ENCODE results near the gene KCNS3. TPM values are rescaled to one million over a fixed set of nuclear protein-coding genes. Genes with fewer than 3 reads are reported as not detected.

KCNS3 gene
- total and polyA plus RNA-seq, 2 of the 13 experiments (the other 11 are each of a cell fraction or from before 2014, with no cell fraction given): not detected

DNA sequence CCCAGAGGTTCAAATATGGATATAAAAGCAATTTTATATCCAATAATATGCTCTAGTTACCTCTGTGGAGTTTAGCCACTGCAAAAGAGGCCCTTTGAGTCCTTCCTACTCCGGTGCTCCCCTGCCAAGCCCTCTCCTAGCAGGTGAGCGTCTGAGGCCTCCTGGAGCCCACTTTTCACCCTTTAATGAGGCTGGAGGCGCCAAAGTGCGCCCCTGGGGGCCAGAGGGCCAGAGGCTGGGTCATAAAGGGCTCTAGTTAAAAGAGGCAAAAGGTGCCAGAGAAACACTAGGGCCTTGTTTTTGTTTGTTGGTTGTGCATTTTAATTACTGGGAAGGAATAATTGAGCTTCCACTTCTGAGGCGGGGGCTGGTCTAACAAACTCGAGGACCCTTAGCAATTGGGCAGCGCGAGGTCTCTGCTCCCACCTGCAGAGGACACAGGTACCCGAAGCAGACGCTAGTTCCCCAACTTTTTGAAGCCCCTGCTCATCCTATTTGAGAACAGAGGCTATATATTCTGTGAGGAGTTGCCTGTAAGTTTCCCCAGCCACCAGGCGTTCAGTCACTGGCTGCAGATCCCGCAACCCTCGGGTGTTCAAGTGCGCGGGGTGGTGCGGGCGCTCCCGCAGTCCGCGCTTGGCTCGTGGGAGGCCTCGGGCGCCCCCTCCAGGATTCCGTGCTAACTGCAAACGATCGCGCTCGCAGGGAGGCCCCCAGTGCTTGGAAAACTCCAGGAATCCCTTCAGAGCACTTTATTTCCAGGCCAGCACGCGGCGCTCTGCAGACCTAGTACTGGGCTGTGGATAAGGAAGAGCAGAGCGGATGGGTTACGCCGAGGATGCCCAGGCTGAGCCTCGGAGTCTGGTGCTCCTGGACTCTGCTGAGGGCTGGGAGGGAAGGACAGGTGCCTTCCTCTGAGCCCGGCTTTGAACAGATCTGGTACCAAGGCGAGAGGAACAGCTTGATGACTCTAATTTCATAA is 48.1 kb upstream of the KCNS3 start (continued):
- TF ChIP-seq ZNF879 (CRISPR knock-in tag; IDR thresholded peaks at IDR 0.05): no peak
- no peak for TF ChIP-seq GABPA (IDR thresholded peaks at IDR 0.05; ENCODE audit: low read depth, low read length)
- no peak for TF ChIP-seq GABPA (CRISPR knock-in tag; IDR thresholded peaks at IDR 0.05; ENCODE audit: low read depth)
- no peak for TF ChIP-seq JDP2 (CRISPR knock-in tag; IDR thresholded peaks at IDR 0.05; ENCODE audit: borderline replicate concordance)
- 0 out of 2 replicates have a peak, but pooled peaks have one; percentile 26 for TF ChIP-seq MEF2D (CRISPR knock-in tag; IDR thresholded peaks at IDR 0.05)
- no peak for TF ChIP-seq PAWR (CRISPR knock-in tag; IDR thresholded peaks at IDR 0.05; ENCODE audit: borderline replicate concordance)
- TF ChIP-seq ZNF747 (CRISPR knock-in tag; IDR thresholded peaks at IDR 0.05; ENCODE audit: borderline replicate concordance): peak; percentile 75; the same call in 1 of the 2 replicates
- no peak for TF ChIP-seq NR2F6 (IDR thresholded peaks at IDR 0.05)
- TF ChIP-seq NR2F6 (CRISPR knock-in tag; IDR thresholded peaks at IDR 0.05): 0 out of 2 replicates have a peak, but pooled peaks have one; percentile 17
- no peak for TF ChIP-seq GTF3A (CRISPR knock-in tag; conservative IDR thresholded peaks at IDR 0.05)
- no peak for TF ChIP-seq FOXA3 (CRISPR knock-in tag; IDR thresholded peaks at IDR 0.05)
- TF ChIP-seq, protein P1, sequence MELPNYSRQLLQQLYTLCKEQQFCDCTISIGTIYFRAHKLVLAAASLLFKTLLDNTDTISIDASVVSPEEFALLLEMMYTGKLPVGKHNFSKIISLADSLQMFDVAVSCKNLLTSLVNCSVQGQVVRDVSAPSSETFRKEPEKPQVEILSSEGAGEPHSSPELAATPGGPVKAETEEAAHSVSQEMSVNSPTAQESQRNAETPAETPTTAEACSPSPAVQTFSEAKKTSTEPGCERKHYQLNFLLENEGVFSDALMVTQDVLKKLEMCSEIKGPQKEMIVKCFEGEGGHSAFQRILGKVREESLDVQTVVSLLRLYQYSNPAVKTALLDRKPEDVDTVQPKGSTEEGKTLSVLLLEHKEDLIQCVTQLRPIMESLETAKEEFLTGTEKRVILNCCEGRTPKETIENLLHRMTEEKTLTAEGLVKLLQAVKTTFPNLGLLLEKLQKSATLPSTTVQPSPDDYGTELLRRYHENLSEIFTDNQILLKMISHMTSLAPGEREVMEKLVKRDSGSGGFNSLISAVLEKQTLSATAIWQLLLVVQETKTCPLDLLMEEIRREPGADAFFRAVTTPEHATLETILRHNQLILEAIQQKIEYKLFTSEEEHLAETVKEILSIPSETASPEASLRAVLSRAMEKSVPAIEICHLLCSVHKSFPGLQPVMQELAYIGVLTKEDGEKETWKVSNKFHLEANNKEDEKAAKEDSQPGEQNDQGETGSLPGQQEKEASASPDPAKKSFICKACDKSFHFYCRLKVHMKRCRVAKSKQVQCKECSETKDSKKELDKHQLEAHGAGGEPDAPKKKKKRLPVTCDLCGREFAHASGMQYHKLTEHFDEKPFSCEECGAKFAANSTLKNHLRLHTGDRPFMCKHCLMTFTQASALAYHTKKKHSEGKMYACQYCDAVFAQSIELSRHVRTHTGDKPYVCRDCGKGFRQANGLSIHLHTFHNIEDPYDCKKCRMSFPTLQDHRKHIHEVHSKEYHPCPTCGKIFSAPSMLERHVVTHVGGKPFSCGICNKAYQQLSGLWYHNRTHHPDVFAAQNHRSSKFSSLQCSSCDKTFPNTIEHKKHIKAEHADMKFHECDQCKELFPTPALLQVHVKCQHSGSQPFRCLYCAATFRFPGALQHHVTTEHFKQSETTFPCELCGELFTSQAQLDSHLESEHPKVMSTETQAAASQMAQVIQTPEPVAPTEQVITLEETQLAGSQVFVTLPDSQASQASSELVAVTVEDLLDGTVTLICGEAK (IDR thresholded peaks at IDR 0.05): no peak
- TF ChIP-seq, protein P1 (CRISPR knock-in tag; IDR thresholded peaks at IDR 0.05): no peak
- no peak for TF ChIP-seq PCBP2 (optimal IDR thresholded peaks at IDR 0.05; ENCODE audit: low read depth, low read length, poor library complexity, severe bottlenecking)
- no peak for TF ChIP-seq SOX13 (IDR thresholded peaks at IDR 0.05)
- TF ChIP-seq SOX13 (CRISPR knock-in tag; conservative IDR thresholded peaks at IDR 0.05 in 1 of 2, IDR thresholded peaks at IDR 0.05 in 1 of 2): 0 out of 4 replicates have a peak, but pooled peaks of 1 of the 2 experiments have one; percentile 17
- no peak; the same call in 1 of the 2 replicates for TF ChIP-seq MED1 (CRISPR knock-in tag; IDR thresholded peaks at IDR 0.05)
- TF ChIP-seq ZNF484 (CRISPR knock-in tag; IDR thresholded peaks at IDR 0.05; ENCODE audit: borderline replicate concordance, low read depth): no peak
- TF ChIP-seq ZNF33A (CRISPR knock-in tag; IDR thresholded peaks at IDR 0.05; ENCODE audit: borderline replicate concordance): no peak
- 0 out of 2 replicates have a peak, but pooled peaks have one; percentile 42 for TF ChIP-seq ZNF274 (CRISPR knock-in tag; IDR thresholded peaks at IDR 0.05)
